ENCODE measurements around the gene SSTR3. TPM values are rescaled to one million over a fixed set of nuclear protein-coding genes. Genes with fewer than 3 reads are reported as not detected.

The SSTR3 gene
- total and polyA plus RNA-seq, 2 of the 13 experiments (the other 11 are each of a cell fraction or from before 2014, with no cell fraction given), result 0.08 to 0.64 TPM

DNA sequence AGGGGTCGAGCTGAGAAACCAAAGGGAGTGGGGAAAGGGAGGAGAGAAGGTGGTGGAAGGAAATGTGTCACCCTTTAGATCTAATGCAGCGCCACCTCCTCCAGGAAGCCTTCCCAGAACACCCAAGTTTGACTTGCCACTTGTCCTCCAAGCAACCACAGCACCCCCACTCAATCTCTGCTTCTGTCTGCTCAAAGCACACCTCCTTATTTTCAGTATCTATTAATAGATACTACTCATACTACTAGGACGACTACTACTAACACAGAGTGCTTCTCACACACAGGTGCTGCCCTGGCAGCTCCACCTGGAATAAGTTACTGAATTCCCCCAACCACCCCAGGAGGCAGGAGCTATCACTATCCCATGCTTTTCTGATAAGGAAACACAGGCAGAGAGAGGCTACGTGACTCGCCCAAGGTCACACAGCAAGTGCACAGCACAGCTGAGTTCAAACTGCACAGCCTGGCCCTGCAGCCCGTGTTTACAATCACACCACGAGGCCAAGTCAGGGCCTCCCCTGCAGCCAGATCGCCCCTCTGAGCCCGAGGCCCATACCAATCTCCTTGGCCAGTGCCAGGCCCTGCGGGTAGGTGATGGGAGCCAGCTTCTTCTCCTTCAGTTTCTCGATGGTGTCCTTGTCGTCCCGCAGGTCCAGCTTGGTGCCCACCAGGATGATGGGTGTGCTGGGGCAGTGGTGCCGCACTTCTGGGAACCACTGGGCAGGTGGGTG is 18.6 kb upstream of the SSTR3 start:
- peaks cover 22% of the 10 kb centered on the region for H3K4me1 ChIP-seq (ENCODE audit: insufficient read depth, low read length)
- intact Hi-C loops (cut with micrococcal nuclease; ENCODE audit: unreplicated experiment), result no loop called here
- CTCF ChIA-PET (ENCODE audit: low intra/inter-chr PET ratio, low total read pairs), result no interaction called here
- 25% methylated on average over 13 of the region's 14 CpGs for WGBS (ENCODE audit: low lambda C conversion rate)
- H3K4me3 ChIP-seq (replicated peaks in 1 of 3; ENCODE audit: insufficient read depth in 1 of 3, low read depth in 2 of 3, low read length in 3 of 3), result no peak overlapping the region
- H3K9ac ChIP-seq (ENCODE audit: insufficient read depth, low read depth, low read length), result no peak overlapping the region
- FAIRE-seq, result no peak
- no peak for ATAC-seq
- no peaks in the 10 kb centered on the region for H4K20me1 ChIP-seq (ENCODE audit: insufficient read depth, low read length)
- no peaks in the 10 kb centered on the region for H3K79me2 ChIP-seq (ENCODE audit: insufficient read depth, low read length)
- no peaks in the 10 kb centered on the region for H3K9me3 ChIP-seq (ENCODE audit: low read length)
- POLR2A ChIA-PET, result no interaction called here
- H3K36me3 ChIP-seq (replicated peaks in 1 of 2; ENCODE audit: control insufficient read depth in 1 of 2, insufficient read depth in 2 of 2, low read length in 2 of 2), result no peaks in the 10 kb centered on the region; a peak in 1 of 5 replicates
- H3K27me3 ChIP-seq (ENCODE audit: control insufficient read depth in 1 of 2, insufficient read depth in 2 of 2, low read length in 2 of 2), result peaks cover 4 to 5% of the 10 kb centered on the region in 2 experiments; a peak in 3 of 5 replicates
- H2AFZ ChIP-seq (ENCODE audit: low read length), result no peak overlapping the region
- in situ Hi-C loops (cut with HindIII; ENCODE audit: extremely low pct_ligation_motif_present, low pct_unique_long_range_greater_than_20kb), result no loop called here
- H3K27ac ChIP-seq (ENCODE audit: extremely low read length, insufficient read depth, low read length), result no peak overlapping the region
- DNase-seq (ENCODE audit: low spot score), result no peak
- peak overlapping the region; percentile 21; the same call in 1 of the 2 replicates for H3K4me2 ChIP-seq (ENCODE audit: low read depth, low read length)
- BruUV-seq (replicated peaks), result no TSS peak
- TF ChIP-seq, protein P1, sequence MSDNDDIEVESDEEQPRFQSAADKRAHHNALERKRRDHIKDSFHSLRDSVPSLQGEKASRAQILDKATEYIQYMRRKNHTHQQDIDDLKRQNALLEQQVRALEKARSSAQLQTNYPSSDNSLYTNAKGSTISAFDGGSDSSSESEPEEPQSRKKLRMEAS (IDR thresholded peaks at IDR 0.05), result peak; percentile 66; the same call in 1 of the 2 replicates
- TF ChIP-seq, protein P2, sequence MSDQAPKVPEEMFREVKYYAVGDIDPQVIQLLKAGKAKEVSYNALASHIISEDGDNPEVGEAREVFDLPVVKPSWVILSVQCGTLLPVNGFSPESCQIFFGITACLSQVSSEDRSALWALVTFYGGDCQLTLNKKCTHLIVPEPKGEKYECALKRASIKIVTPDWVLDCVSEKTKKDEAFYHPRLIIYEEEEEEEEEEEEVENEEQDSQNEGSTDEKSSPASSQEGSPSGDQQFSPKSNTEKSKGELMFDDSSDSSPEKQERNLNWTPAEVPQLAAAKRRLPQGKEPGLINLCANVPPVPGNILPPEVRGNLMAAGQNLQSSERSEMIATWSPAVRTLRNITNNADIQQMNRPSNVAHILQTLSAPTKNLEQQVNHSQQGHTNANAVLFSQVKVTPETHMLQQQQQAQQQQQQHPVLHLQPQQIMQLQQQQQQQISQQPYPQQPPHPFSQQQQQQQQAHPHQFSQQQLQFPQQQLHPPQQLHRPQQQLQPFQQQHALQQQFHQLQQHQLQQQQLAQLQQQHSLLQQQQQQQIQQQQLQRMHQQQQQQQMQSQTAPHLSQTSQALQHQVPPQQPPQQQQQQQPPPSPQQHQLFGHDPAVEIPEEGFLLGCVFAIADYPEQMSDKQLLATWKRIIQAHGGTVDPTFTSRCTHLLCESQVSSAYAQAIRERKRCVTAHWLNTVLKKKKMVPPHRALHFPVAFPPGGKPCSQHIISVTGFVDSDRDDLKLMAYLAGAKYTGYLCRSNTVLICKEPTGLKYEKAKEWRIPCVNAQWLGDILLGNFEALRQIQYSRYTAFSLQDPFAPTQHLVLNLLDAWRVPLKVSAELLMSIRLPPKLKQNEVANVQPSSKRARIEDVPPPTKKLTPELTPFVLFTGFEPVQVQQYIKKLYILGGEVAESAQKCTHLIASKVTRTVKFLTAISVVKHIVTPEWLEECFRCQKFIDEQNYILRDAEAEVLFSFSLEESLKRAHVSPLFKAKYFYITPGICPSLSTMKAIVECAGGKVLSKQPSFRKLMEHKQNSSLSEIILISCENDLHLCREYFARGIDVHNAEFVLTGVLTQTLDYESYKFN (CRISPR knock-in tag; conservative IDR thresholded peaks at IDR 0.05), result peak; percentile 21; the same call in 1 of the 2 replicates
- TF ChIP-seq, protein P3, sequence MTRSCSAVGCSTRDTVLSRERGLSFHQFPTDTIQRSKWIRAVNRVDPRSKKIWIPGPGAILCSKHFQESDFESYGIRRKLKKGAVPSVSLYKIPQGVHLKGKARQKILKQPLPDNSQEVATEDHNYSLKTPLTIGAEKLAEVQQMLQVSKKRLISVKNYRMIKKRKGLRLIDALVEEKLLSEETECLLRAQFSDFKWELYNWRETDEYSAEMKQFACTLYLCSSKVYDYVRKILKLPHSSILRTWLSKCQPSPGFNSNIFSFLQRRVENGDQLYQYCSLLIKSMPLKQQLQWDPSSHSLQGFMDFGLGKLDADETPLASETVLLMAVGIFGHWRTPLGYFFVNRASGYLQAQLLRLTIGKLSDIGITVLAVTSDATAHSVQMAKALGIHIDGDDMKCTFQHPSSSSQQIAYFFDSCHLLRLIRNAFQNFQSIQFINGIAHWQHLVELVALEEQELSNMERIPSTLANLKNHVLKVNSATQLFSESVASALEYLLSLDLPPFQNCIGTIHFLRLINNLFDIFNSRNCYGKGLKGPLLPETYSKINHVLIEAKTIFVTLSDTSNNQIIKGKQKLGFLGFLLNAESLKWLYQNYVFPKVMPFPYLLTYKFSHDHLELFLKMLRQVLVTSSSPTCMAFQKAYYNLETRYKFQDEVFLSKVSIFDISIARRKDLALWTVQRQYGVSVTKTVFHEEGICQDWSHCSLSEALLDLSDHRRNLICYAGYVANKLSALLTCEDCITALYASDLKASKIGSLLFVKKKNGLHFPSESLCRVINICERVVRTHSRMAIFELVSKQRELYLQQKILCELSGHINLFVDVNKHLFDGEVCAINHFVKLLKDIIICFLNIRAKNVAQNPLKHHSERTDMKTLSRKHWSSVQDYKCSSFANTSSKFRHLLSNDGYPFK (CRISPR knock-in tag; IDR thresholded peaks at IDR 0.05; ENCODE audit: borderline replicate concordance), result 0 out of 2 replicates have a peak, but pooled peaks have one; percentile 24
- TF ChIP-seq SNAI1 (CRISPR knock-in tag; IDR thresholded peaks at IDR 0.05; ENCODE audit: borderline replicate concordance) (no peak), SALL1 (CRISPR knock-in tag; IDR thresholded peaks at IDR 0.05) (0 out of 2 replicates have a peak, but pooled peaks have one; percentile 22), RXRA (CRISPR knock-in tag; IDR thresholded peaks at IDR 0.05) (0 out of 2 replicates have a peak, but pooled peaks have one; percentile 28), ZFX (CRISPR knock-in tag; IDR thresholded peaks at IDR 0.05; ENCODE audit: low read depth) (peak; percentile 39; the same call in 1 of the 2 replicates)
- TF ChIP-seq, protein P4, sequence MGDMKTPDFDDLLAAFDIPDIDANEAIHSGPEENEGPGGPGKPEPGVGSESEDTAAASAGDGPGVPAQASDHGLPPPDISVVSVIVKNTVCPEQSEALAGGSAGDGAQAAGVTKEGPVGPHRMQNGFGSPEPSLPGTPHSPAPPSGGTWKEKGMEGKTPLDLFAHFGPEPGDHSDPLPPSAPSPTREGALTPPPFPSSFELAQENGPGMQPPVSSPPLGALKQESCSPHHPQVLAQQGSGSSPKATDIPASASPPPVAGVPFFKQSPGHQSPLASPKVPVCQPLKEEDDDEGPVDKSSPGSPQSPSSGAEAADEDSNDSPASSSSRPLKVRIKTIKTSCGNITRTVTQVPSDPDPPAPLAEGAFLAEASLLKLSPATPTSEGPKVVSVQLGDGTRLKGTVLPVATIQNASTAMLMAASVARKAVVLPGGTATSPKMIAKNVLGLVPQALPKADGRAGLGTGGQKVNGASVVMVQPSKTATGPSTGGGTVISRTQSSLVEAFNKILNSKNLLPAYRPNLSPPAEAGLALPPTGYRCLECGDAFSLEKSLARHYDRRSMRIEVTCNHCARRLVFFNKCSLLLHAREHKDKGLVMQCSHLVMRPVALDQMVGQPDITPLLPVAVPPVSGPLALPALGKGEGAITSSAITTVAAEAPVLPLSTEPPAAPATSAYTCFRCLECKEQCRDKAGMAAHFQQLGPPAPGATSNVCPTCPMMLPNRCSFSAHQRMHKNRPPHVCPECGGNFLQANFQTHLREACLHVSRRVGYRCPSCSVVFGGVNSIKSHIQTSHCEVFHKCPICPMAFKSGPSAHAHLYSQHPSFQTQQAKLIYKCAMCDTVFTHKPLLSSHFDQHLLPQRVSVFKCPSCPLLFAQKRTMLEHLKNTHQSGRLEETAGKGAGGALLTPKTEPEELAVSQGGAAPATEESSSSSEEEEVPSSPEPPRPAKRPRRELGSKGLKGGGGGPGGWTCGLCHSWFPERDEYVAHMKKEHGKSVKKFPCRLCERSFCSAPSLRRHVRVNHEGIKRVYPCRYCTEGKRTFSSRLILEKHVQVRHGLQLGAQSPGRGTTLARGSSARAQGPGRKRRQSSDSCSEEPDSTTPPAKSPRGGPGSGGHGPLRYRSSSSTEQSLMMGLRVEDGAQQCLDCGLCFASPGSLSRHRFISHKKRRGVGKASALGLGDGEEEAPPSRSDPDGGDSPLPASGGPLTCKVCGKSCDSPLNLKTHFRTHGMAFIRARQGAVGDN (CRISPR knock-in tag; IDR thresholded peaks at IDR 0.05), result peak; percentile 77
- TF ChIP-seq, protein P5, sequence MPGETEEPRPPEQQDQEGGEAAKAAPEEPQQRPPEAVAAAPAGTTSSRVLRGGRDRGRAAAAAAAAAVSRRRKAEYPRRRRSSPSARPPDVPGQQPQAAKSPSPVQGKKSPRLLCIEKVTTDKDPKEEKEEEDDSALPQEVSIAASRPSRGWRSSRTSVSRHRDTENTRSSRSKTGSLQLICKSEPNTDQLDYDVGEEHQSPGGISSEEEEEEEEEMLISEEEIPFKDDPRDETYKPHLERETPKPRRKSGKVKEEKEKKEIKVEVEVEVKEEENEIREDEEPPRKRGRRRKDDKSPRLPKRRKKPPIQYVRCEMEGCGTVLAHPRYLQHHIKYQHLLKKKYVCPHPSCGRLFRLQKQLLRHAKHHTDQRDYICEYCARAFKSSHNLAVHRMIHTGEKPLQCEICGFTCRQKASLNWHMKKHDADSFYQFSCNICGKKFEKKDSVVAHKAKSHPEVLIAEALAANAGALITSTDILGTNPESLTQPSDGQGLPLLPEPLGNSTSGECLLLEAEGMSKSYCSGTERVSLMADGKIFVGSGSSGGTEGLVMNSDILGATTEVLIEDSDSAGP (CRISPR knock-in tag; IDR thresholded peaks at IDR 0.05; ENCODE audit: borderline replicate concordance), result peak; percentile 33; the same call in 1 of the 2 replicates
